GM19025 (cell line): Measurements from ENCODE around the gene SAMD4B.
"Not testable (repeated sequence)": the region's sequence is repeated elsewhere in the genome, so short reads cannot be mapped to it uniquely, and the experiment has no call there.

ENCODE experiments used
- ATAC-seq: cut with Tn5 transposase; IDR thresholded peaks from one replicate; pipeline ENCODE4 v1.9.1; 2021; ENCODE audit warnings: mild to moderate bottlenecking, low read depth, moderate library complexity; ENCODE audit not compliant: unreplicated experiment

SAMD4B gene

GRCh38 chr19:39362682-39363657 is 20.7 kb downstream of the SAMD4B start:
- no peak for ATAC-seq

DNA sequence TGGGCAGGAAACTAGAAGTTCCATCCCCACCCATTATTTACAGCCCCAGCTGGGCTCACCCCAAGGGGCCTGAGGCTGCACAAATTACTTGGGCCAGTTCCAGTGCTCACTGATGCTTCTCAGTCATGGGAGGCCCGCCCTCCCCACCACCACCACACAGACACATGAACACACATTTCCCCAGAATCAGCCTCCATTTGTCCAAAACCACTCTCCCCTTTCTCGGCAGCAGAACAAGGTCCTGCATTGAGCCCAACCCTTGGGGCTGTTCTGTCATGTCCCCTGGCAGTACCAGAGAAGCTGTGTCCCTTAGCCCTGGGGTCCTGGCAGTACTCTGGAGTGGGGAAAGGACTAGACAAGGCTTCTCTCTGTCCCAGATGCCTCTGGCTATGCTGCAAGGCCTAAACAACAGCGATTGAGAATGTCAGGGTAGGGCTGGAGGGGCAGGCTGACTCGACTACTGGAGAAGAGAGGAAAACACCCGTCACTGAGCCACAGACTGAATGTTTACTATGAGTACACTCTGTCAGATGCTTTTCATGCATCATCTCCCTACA is 21.8 kb downstream of the SAMD4B start:
- ATAC-seq: no peak

- no peak for ATAC-seq
Measured at GRCh38 chr19:39365531-39365930, 23.3 kb downstream of the SAMD4B start.

DNA sequence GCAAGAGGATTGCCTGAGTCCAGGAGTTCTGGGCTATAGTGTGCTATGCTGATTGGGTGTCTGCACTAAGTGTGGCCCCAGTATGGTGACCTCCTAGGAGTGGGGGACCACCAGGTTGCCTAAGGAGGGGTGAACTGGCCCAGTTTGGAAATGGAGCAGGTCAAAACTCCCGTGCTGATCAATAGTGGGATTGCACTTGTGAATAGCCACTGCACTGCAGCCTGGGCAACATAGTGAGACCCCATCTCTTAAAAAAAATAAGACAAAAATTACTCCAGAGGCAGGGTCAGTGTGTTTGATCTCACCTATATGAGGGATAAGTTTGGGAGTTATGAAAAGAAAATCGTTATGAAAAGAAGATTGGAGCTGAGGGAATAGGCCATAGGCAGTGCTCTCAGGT is 27.0 kb downstream of the SAMD4B start:
- ATAC-seq: no peak

GRCh38 chr19:39370735-39371134 is 28.5 kb downstream of the SAMD4B start:
- no peak for ATAC-seq

GRCh38 chr19:39372047-39372802 is 30.0 kb downstream of the SAMD4B start:
- ATAC-seq: no peak

- ATAC-seq: no peak
Measured at GRCh38 chr19:39372941-39373340, 30.7 kb downstream of the SAMD4B start.

DNA sequence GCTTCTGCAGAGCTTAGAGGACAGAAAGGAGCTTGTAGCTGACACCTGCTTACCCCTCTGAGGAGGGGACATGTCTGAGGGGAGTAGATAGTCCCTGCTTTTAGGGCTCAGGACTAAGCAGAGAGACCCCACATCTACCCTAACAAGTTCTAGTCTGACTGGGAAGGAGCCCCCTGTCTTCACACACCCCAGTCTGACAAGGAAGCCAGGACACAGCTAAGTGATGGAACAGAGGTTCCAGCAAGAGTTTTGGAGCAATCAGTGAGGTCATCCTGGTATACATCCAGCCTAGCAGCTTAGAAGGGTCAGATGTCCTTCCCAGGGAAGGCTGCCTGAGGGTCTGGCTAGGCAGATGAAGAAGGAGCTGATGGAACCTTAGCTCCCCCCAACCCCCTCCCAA is 33.7 kb downstream of the SAMD4B start:
- ATAC-seq: no peak

GRCh38 chr19:39377373-39378362 is 35.4 kb downstream of the SAMD4B start:
- no peak for ATAC-seq

DNA sequence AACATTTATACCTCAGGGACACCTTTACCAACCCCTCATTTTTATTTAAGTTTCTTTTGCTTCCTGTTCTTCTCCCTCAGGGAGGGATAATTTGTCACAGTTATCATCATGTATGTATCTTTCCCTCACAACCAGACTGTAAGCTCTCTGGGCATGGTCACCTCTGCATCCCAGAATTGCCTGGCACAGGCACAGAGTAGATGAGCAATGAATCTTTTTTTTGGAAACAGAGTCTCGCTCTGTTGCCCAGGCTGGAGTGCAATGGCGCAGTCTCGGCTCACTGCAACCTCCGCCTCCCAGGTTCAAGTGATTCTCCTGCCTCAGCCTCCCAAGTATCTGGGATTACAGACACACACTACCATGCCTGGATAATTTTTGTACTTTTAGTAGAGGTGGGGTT is 37.1 kb downstream of the SAMD4B start:
- not testable (repeated sequence) for ATAC-seq

- ATAC-seq: no peak
Measured at GRCh38 chr19:39379865-39380396, 37.7 kb downstream of the SAMD4B start.

- ATAC-seq: no peak
Measured at GRCh38 chr19:39380521-39381502, 38.6 kb downstream of the SAMD4B start.

DNA sequence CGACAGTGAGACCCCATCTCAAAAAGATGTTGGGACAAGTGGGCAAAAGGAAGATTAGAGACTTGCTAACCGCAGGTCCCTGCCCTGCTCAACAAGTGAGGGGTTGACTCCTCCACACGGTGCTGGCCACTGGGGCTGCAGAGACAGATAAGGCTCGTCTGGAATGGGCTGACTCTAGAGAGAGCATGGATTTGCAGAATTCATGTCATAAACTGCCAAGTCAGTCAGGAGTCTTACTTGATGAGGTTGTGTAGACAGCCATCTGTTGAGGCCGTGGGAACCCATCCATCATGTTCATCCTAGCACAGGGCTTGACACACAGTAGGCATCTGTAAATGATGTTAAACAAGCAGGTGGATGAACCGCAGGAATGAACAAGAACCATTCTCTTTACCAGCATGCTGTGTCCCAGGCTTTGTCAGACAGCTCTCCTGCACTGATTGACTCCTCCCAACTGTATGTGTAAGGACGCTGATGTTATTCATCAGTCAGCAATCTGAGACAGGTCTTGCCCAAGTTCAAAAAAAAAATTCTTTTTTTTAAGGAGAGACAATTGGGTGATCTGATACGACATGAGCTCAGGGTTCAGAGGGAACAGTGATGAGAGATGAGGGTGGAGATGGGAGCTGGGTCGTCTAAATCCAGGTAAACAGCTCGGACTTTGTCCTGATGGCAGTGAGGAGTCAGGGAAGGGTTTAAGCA is 39.8 kb downstream of the SAMD4B start:
- ATAC-seq: no peak

DNA sequence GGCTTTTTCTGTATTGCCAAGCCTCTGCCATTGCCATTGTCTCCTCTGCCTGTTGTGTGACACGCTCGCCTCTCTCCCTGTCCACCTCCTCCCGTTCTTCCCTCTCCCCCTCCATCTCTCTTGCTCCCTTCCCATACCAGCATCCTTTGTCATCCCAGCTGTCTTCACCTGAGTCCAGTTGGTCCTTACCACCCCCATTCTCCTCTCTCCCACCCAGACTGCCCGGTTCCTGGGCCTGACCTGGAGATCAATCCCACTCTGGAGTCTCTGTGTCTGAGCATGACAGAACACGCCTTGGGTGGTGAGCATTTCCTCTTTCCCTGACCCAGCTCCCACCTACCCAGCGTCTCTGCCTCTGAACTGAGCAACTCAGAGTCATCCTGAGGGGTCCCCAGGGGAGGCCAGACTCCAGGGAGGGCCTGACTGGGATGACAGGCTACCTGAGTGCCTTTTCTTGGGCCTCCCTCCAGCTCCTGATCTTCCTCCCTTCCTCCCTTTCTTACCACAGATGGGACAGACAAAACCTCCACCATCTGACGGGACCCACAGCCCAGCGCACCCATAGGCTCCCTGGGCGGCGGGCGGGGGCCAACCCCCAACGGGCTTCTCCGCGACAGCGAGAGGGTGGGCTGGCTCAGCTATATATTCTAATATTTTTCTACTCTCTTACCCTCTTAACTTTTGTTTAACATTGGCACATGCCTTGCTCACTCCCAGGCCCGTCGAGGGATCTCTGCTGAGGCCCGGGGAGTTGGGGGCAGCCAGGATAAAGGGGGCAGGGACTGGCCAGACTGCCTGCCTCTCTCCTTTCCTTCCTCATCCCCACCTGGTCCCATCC is 41.0 kb downstream of the SAMD4B start:
- ATAC-seq: no peak

GRCh38 chr19:39384839-39385568 is 42.8 kb downstream of the SAMD4B start:
- ATAC-seq: no peak

DNA sequence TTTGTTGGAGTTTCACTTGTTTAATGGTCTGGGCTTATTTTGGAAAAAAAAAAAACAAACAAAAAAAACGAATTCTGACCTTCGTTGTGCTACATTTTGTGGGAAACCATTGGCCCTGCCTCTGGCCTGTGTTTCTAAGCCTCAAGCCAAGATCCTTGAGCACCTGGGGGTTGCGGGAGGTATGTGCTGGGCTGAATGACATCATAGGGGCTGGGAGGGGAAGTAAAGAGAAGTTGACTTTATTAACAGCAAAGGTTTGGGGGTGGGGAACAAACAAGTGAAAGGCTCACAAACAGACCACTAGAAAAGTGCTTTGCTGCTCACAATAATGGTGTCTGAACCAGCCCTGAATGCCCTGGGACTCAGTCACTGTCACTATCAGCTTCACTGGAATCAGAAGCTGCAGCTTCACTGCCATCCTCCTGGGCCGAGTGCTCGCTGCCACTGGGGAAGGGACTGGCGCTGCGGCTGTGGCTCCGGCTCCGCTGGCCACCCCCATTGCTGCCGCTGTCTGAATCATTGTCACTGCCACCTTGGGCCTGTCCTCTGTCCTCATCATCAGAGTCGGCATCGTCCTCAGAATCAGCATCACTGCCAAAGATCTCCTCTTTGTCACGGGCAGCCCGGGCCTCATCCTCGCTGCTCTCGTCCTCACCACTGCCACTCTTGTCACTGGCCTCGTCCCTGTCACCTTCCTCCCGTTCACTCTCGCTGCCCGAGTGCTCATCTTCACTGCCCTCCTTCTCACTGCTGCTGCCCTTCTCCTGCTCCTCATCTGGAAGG is 43.6 kb downstream of the SAMD4B start:
- no peak for ATAC-seq
